ENCODE results near the gene SARDH.

The SARDH gene

DNA sequence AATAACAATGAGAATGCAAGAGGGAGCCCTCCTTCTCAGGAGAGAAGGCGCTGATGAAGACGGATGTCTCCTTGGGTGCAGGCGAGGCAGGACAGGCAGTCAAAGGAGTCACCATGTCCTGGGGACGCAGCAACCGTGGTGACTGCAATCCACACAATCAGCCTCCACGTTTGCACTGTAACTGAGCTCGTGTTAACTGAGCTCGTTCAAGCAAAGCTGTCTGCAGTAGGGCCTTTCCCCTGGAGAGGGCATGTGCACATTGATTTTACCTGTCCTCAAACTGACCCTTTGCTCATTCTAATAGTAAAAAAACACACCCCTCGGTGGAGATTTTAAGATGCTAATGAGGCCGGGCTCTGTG is 2.8 kb downstream of the SARDH start:
- no peak for TF ChIP-seq CTCF (IDR thresholded peaks at IDR 0.05; ENCODE audit: borderline replicate concordance, control extremely low read depth, extremely low read depth, insufficient read depth, missing control alignments)
- in situ Hi-C loops (cut with MboI; ENCODE audit: low sequenced_read_pairs, unreplicated experiment): loop anchor here (25.0 kb wide), 1 partner anchor 198 kb away; the partner anchor contains the start of gene ADAMTSL2
- no peak for DNase-seq (ENCODE audit: low spot score)

- DNase-seq (ENCODE audit: low spot score): peak; percentile 53
- no peak for TF ChIP-seq CTCF (IDR thresholded peaks at IDR 0.05; ENCODE audit: borderline replicate concordance, control extremely low read depth, extremely low read depth, insufficient read depth, missing control alignments)
- in situ Hi-C loops (cut with MboI; ENCODE audit: low sequenced_read_pairs, unreplicated experiment): loop anchor here (25.0 kb wide), 1 partner anchor 198 kb away; the partner anchor contains the start of gene ADAMTSL2
Observed at GRCh38 chr9:133734590-133735414, 3.4 kb downstream of the SARDH start.

DNA sequence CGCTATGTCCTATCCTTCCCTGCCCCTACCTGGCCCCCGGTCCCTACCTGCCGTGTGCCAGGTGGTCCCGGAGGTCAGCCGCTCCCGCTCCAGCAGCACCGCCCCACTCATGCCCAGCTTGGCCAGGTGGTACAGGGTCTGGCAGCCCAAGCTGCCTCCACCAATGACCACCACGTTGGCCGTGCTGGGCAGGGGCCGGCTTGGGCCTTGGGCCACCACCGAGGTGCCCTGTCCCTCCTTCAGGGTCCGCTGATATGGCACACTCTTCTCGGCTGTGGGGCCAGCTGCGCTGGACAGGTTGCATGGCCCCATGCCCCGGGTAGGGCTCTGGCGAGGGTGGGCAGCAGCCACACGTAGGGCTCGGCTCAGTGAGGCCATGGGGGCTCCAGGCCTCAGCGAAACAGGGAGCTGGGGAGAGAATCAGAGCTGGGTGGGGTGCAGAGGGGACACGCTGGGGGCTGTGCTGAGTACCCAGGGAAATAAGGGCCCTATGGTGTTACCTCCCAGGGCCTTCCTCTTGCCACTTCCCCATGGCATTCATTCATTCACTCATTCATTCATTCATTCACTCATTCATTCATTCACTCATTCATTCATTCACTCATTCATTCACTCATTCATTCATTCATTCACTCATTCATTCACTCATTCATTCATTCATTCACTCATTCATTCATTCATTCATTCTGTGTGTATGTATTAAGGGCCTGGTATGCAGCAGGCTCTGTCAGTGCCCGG is 4.2 kb downstream of the SARDH start:
- TF ChIP-seq CTCF (IDR thresholded peaks at IDR 0.05; ENCODE audit: borderline replicate concordance, control extremely low read depth, extremely low read depth, insufficient read depth, missing control alignments): no peak
- DNase-seq (ENCODE audit: low spot score): peak; percentile 57
- in situ Hi-C loops (cut with MboI; ENCODE audit: low sequenced_read_pairs, unreplicated experiment): loop anchor here (25.0 kb wide), 1 partner anchor 197 kb away; the partner anchor contains the start of gene ADAMTSL2

- TF ChIP-seq CTCF (IDR thresholded peaks at IDR 0.05; ENCODE audit: borderline replicate concordance, control extremely low read depth, extremely low read depth, insufficient read depth, missing control alignments): no peak
- in situ Hi-C loops (cut with MboI; ENCODE audit: low sequenced_read_pairs, unreplicated experiment): loop anchor here (25.0 kb wide), 1 partner anchor 196 kb away; the partner anchor contains the start of gene ADAMTSL2
- DNase-seq (ENCODE audit: low spot score): no peak
Observed at GRCh38 chr9:133733421-133733795, 4.7 kb downstream of the SARDH start.

DNA sequence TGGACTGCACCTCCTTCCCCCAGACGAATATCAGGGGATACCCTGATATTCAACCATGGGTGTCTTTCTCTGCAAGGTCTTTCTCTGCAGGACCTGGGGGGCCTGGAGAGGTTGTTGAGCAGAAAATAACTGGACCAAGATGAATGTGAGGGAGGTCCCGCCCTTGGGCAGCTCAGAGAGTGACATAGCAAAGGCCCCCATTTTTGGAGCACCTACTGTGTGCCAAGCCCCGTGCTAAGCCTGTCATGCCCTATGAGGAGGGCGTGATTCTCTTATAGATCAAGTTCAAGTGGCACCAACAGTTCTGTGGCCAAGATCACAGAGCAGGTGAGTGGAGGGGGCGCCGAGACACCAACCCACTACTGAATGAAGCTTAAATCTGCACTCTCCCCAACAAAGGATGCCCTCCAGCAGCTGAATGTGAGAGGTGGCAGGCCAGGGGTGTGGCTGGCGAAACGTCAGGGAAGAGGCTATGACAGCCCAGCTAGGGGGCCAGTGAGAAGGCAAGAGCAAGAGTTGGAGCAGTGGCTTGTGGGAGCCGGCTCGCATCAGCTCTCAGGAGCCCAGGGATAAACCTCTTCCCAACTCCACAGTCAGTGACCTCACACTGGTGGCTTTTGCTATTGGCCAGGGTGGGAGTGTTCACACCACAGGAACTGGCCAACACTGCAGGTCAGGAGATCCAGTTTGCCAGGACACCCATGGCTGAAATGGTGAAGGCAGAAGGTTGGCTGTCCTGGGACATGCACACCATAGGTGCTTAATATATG is 5.3 kb downstream of the SARDH start:
- DNase-seq (ENCODE audit: low spot score): no peak
- in situ Hi-C loops (cut with MboI; ENCODE audit: low sequenced_read_pairs, unreplicated experiment): loop anchor here (25.0 kb wide), 1 partner anchor 196 kb away; the partner anchor contains the start of gene ADAMTSL2
- TF ChIP-seq CTCF (IDR thresholded peaks at IDR 0.05; ENCODE audit: borderline replicate concordance, control extremely low read depth, extremely low read depth, insufficient read depth, missing control alignments): no peak

Measured in GM13976 (cell line).